ENCODE data around the gene RRAGD.

The RRAGD gene

GRCh38 chr6:89413006-89413400, 930 bp upstream of the RRAGD start:
- no peak for TF ChIP-seq Cebpa-rat (IDR thresholded peaks at IDR 0.05)
- H3K27ac ChIP-seq: peak overlapping the region; percentile 77; the same call in 1 of the 2 replicates
- no peaks in the 10 kb centered on the region for H3K9me3 ChIP-seq
- H3K4me3 ChIP-seq: peak overlapping the region; percentile 76
- H3K9ac ChIP-seq: peak overlapping the region; percentile 80
- H4K20me1 ChIP-seq: peaks cover 32% of the 10 kb centered on the region
- no peaks in the 10 kb centered on the region for H3K27me3 ChIP-seq
- H3K4me1 ChIP-seq: peaks cover 30% of the 10 kb centered on the region
- peak overlapping the region; percentile 77 for H3K4me2 ChIP-seq
- no peaks in the 10 kb centered on the region for H3K36me3 ChIP-seq

GRCh38 chr6:89411145-89412070, 665 bp downstream of the RRAGD start:
- peaks cover 38% of the 10 kb centered on the region for H3K4me1 ChIP-seq
- peak overlapping the region; percentile 77 for H3K27ac ChIP-seq
- H4K20me1 ChIP-seq: peaks cover 48% of the 10 kb centered on the region
- H3K9ac ChIP-seq: peak overlapping the region; percentile 80
- no peaks in the 10 kb centered on the region for H3K9me3 ChIP-seq
- H3K27me3 ChIP-seq: no peaks in the 10 kb centered on the region
- TF ChIP-seq Cebpa-rat (IDR thresholded peaks at IDR 0.05): no peak
- H3K4me2 ChIP-seq: peak overlapping the region; percentile 78
- H3K36me3 ChIP-seq: no peaks in the 10 kb centered on the region
- H3K4me3 ChIP-seq: peak overlapping the region; percentile 76

GRCh38 chr6:89410788-89411144, 1.3 kb downstream of the RRAGD start:
- peak overlapping the region; percentile 80 for H3K9ac ChIP-seq
- peaks cover 43% of the 10 kb centered on the region for H3K4me1 ChIP-seq

GRCh38 chr6:89410231-89410761, 1.8 kb downstream of the RRAGD start:
- no peak for TF ChIP-seq Cebpa-rat (IDR thresholded peaks at IDR 0.05)
- no peaks in the 10 kb centered on the region for H3K27me3 ChIP-seq
- peak overlapping the region; percentile 78 for H3K4me2 ChIP-seq
- peaks cover 59% of the 10 kb centered on the region for H4K20me1 ChIP-seq
- peak overlapping the region; percentile 80; the same call in 1 of the 2 replicates for H3K9ac ChIP-seq
- H3K4me3 ChIP-seq: peak overlapping the region; percentile 76
- no peaks in the 10 kb centered on the region for H3K9me3 ChIP-seq
- no peaks in the 10 kb centered on the region for H3K36me3 ChIP-seq
- no peak overlapping the region for H3K27ac ChIP-seq
- peaks cover 43% of the 10 kb centered on the region for H3K4me1 ChIP-seq

More at GRCh38 chr6:89410788-89411144, 1.3 kb downstream of the RRAGD start:
- TF ChIP-seq Cebpa-rat (IDR thresholded peaks at IDR 0.05): no peak
- H3K27me3 ChIP-seq: no peaks in the 10 kb centered on the region
- no peaks in the 10 kb centered on the region for H3K36me3 ChIP-seq
- peaks cover 54% of the 10 kb centered on the region for H4K20me1 ChIP-seq
- H3K27ac ChIP-seq: peak overlapping the region; percentile 77
- H3K4me3 ChIP-seq: peak overlapping the region; percentile 76
- H3K4me2 ChIP-seq: peak overlapping the region; percentile 78
- H3K9me3 ChIP-seq: no peaks in the 10 kb centered on the region

GRCh38 chr6:89409461-89410035, 2.5 kb downstream of the RRAGD start:
- H3K4me1 ChIP-seq: peaks cover 43% of the 10 kb centered on the region
- H3K4me2 ChIP-seq: peak overlapping the region; percentile 78
- no peak overlapping the region for H3K9ac ChIP-seq
- no peaks in the 10 kb centered on the region for H3K27me3 ChIP-seq
- H3K36me3 ChIP-seq: no peaks in the 10 kb centered on the region
- no peak for TF ChIP-seq Cebpa-rat (IDR thresholded peaks at IDR 0.05)
- H4K20me1 ChIP-seq: peaks cover 62% of the 10 kb centered on the region
- peak overlapping the region; percentile 76; the same call in 1 of the 2 replicates for H3K4me3 ChIP-seq
- H3K9me3 ChIP-seq: no peaks in the 10 kb centered on the region
- no peak overlapping the region for H3K27ac ChIP-seq

- H3K4me2 ChIP-seq: peak overlapping the region; percentile 28; the same call in 1 of the 2 replicates
- H3K4me1 ChIP-seq: peaks cover 48% of the 10 kb centered on the region
Measured at GRCh38 chr6:89406141-89406540, 5.9 kb downstream of the RRAGD start.

GRCh38 chr6:89404512-89404911, 7.6 kb downstream of the RRAGD start:
- Histone ChIP-seq H3K27ac (no peak overlapping the region), H3K36me3 (no peaks in the 10 kb centered on the region), H3K4me1 (peaks cover 41% of the 10 kb centered on the region), H3K9ac (no peak overlapping the region), H3K4me2 (no peak overlapping the region), H3K9me3 (no peaks in the 10 kb centered on the region), H3K4me3 (no peak overlapping the region), H3K27me3 (no peaks in the 10 kb centered on the region), H4K20me1 (peaks cover 85% of the 10 kb centered on the region)
- TF ChIP-seq Cebpa-rat (IDR thresholded peaks at IDR 0.05): no peak

More at GRCh38 chr6:89406141-89406540, 5.9 kb downstream of the RRAGD start:
- Histone ChIP-seq H3K9me3 (no peaks in the 10 kb centered on the region), H3K9ac (no peak overlapping the region), H4K20me1 (peaks cover 93% of the 10 kb centered on the region), H3K27me3 (no peaks in the 10 kb centered on the region), H3K27ac (no peak overlapping the region), H3K4me3 (no peak overlapping the region), H3K36me3 (no peaks in the 10 kb centered on the region)
- TF ChIP-seq Cebpa-rat (IDR thresholded peaks at IDR 0.05): no peak

- no peak for TF ChIP-seq Cebpa-rat (IDR thresholded peaks at IDR 0.05)
- Histone ChIP-seq H3K27me3 (no peaks in the 10 kb centered on the region), H4K20me1 (peaks cover 74% of the 10 kb centered on the region), H3K9ac (no peak overlapping the region), H3K9me3 (no peaks in the 10 kb centered on the region), H3K4me3 (no peak overlapping the region), H3K27ac (no peak overlapping the region), H3K4me2 (no peak overlapping the region), H3K36me3 (no peaks in the 10 kb centered on the region), H3K4me1 (peaks cover 31% of the 10 kb centered on the region)
Measured at GRCh38 chr6:89402776-89403175, 9.3 kb downstream of the RRAGD start.

GRCh38 chr6:89400912-89401399, 11.1 kb downstream of the RRAGD start:
- Histone ChIP-seq H3K9ac (no peak overlapping the region), H3K27ac (no peak overlapping the region), H3K27me3 (no peaks in the 10 kb centered on the region), H4K20me1 (peaks cover 56% of the 10 kb centered on the region), H3K9me3 (no peaks in the 10 kb centered on the region), H3K4me2 (no peak overlapping the region), H3K36me3 (no peaks in the 10 kb centered on the region), H3K4me1 (peaks cover 19% of the 10 kb centered on the region), H3K4me3 (no peak overlapping the region)
- TF ChIP-seq Cebpa-rat (IDR thresholded peaks at IDR 0.05): no peak
